Stimulated activated CD8-positive, alpha-beta memory T cell treated with anti-CD3 and anti-CD28 coated beads, Interleukin-15, amount 100 ng/mL, for 24 hours (primary cell): ENCODE measurements around the gene MEDAG.

Source experiments
- DNase-seq: peaks from one replicate; pipeline ENCODE4 v3.0.0-alpha.2; 2020; ENCODE audit warnings: low read depth

Gene MEDAG

GRCh38 chr13:30957258-30957943 is 51.3 kb downstream of the MEDAG start:
- no peak for DNase-seq

GRCh38 chr13:30959678-30960077 is 53.6 kb downstream of the MEDAG start:
- DNase-seq, result no peak

DNA sequence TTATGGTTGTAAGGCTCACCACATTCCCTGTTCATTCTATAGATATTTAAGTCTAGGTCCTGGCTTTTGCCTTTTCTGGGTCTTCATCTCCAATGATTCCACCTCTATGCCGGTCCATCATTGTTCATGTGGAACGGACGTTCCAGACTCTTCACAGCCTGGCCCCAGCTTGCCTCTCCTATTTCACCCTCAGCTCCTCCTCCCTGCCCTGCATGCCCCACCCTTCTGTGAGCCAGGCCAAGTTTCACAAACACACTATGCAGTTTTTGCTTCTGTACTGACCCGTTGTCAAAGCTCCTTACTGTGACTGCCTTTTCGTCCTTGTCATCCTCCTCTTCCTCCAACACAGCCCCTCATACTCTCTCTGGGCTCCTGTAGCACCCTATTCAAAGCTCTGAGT is 57.7 kb downstream of the MEDAG start:
- no peak for DNase-seq

DNA sequence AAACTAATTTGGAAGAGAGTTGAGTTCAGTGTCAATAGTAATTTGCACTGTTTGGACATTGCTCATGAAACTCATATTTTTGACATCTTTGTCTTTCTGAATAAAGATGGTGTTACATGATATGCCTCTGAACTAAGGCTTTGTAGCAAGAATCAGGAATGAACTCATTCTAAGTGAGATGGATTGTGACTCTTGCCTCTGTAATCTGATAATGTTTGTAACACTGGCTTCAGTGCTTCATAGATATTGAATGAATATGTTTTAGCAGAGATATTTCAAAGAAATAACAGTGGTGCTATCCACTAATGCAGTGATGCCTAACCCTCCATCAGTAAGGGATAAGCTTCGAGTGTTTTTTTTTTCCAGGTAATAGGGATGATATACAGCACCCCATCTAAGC is 59.3 kb downstream of the MEDAG start:
- no peak for DNase-seq

GRCh38 chr13:30966101-30966500 is 60.0 kb downstream of the MEDAG start:
- no peak for DNase-seq

DNA sequence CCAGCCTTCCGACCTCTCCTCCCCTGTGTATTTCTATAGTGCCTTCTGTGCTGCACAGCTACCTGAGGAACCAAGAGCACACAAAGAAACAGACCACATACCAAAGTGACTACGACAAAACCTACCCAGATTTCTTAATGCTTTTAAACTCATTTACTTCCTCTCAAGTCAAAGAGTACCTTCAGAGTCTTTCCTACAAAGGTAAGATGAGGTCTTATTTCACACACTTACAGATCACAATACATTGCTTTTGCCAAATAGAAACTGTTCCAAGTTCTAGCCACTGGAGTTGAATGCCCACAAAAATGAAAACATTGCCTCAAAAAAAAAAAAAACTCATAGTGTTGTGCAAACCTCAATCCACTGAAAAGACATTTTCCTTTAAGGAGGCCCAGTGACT is 62.8 kb downstream of the MEDAG start:
- no peak for DNase-seq

- no peak for DNase-seq
These were observed 65.5 kb downstream of the MEDAG start for GRCh38 chr13:30971575-30971974.

- DNase-seq, result no peak
These were observed 66.9 kb downstream of the MEDAG start for GRCh38 chr13:30972888-30973377.

- DNase-seq, result no peak
These were observed 68.3 kb downstream of the MEDAG start for GRCh38 chr13:30974350-30974749.
